Fibroblast of lung (primary cell): ENCODE results near the gene COX7A2L.

ENCODE experiments used
- EZH2 ChIP-seq: IDR thresholded peaks from 2 replicates; pipeline ENCODE4 v1.5.1; 2012; ENCODE audit warnings: low read length, control low read depth, mild to moderate bottlenecking; ENCODE audit errors: missing control alignments
- TF ChIP-seq, protein P1 (sequence below), 2 donors: IDR thresholded peaks in 1 of 2; conservative IDR thresholded peaks in 1 of 2; 1 replicate in 1 of 2; 2 replicates in 1 of 2; pipeline ENCODE4 v1.5.1; 2011 to 2012; ENCODE audit warnings: low read length in 2 of 2, control low read depth in 1 of 2, inconsistent platforms in 1 of 2, low read depth in 1 of 2, mild to moderate bottlenecking in 1 of 2

DNA sequence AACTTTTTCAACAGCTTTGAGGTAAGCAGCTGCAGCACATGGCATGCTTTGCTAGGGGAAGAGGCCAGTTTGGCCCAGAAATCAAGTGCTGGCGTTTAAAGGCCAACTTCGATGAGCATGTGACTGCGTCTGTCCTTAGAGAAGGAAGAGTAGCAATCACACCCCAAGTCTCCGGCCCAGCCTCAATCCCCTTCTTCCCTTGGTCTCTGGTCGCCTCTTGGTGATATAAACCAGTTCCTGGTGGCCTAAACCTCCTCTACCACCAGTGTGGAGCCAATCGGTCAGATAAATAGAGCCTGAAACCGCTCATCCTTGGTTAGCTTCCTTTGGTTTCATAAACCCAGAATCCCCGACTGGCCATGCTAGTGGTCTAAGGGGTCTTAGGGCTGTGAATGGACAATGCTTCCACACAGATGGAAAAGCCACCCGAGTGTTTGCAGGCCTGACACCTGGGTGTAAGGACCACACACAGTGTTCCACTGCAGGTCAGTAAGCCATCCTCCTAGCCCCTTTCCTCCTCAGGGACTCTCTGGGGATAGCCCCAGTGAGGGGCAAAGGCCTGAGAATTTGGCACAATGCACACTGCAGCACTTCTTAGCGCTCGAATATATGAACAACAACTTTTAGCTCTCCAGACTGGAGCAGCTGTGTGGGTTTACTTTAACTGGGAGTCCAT, 23.0 kb upstream of the COX7A2L start:
- TF ChIP-seq, protein P1, sequence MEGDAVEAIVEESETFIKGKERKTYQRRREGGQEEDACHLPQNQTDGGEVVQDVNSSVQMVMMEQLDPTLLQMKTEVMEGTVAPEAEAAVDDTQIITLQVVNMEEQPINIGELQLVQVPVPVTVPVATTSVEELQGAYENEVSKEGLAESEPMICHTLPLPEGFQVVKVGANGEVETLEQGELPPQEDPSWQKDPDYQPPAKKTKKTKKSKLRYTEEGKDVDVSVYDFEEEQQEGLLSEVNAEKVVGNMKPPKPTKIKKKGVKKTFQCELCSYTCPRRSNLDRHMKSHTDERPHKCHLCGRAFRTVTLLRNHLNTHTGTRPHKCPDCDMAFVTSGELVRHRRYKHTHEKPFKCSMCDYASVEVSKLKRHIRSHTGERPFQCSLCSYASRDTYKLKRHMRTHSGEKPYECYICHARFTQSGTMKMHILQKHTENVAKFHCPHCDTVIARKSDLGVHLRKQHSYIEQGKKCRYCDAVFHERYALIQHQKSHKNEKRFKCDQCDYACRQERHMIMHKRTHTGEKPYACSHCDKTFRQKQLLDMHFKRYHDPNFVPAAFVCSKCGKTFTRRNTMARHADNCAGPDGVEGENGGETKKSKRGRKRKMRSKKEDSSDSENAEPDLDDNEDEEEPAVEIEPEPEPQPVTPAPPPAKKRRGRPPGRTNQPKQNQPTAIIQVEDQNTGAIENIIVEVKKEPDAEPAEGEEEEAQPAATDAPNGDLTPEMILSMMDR (conservative IDR thresholded peaks at IDR 0.05 in 1 of 2, IDR thresholded peaks at IDR 0.05 in 1 of 2; ENCODE audit: low read depth in 1 of 2, low read length in 2 of 2), result no peak
- TF ChIP-seq EZH2, result no peak
